ENCODE measurements around the gene RIOK1. TPM values are rescaled to one million over a fixed set of nuclear protein-coding genes. Genes with fewer than 3 reads are reported as not detected.

RIOK1 gene
- total and polyA plus RNA-seq, 2 of the 13 experiments (the other 11 are each of a cell fraction or from before 2014, with no cell fraction given), result 9.4 to 37.8 TPM

GRCh38 chr6:7378740-7379139, 10.9 kb upstream of the RIOK1 start (continued):
- TF ChIP-seq REST (IDR thresholded peaks at IDR 0.05; ENCODE audit: borderline replicate concordance in 1 of 2, low read depth in 1 of 2, low read length in 2 of 2) (no peak), YEATS4 (CRISPR knock-in tag; IDR thresholded peaks at IDR 0.05; ENCODE audit: borderline replicate concordance) (no peak), ZNF441 (CRISPR knock-in tag; IDR thresholded peaks at IDR 0.05; ENCODE audit: borderline replicate concordance) (no peak), ZFP41 (CRISPR knock-in tag; IDR thresholded peaks at IDR 0.05; ENCODE audit: borderline replicate concordance) (no peak), MTF1 (CRISPR knock-in tag; IDR thresholded peaks at IDR 0.05) (no peak), ZNF446 (CRISPR knock-in tag; IDR thresholded peaks at IDR 0.05) (no peak)

GRCh38 chr6:7381092-7381491, 8.5 kb upstream of the RIOK1 start:
- ChIA-PET CTCF (ENCODE audit: low intra/inter-chr PET ratio, low total read pairs) (no interaction called here), POLR2A (interaction anchor here (1.2 kb wide), 1 partner anchor 8 kb away, joined by 9 read pairs; the partner anchor contains the start of genes CAGE1 and RIOK1)
- Histone ChIP-seq H3K4me2 (ENCODE audit: low read depth, low read length) (no peak overlapping the region), H3K4me3 (replicated peaks in 1 of 3; ENCODE audit: insufficient read depth in 1 of 3, low read depth in 2 of 3, low read length in 3 of 3) (no peak overlapping the region), H3K27me3 (ENCODE audit: control insufficient read depth in 1 of 2, insufficient read depth in 2 of 2, low read length in 2 of 2) (no peaks in the 10 kb centered on the region), H3K9me3 (ENCODE audit: low read length) (no peaks in the 10 kb centered on the region), H4K20me1 (ENCODE audit: insufficient read depth, low read length) (no peaks in the 10 kb centered on the region), H3K27ac (ENCODE audit: extremely low read length, insufficient read depth, low read length) (no peak overlapping the region), H3K4me1 (ENCODE audit: insufficient read depth, low read length) (no peaks in the 10 kb centered on the region), H3K36me3 (replicated peaks in 1 of 2; ENCODE audit: control insufficient read depth in 1 of 2, insufficient read depth in 2 of 2, low read length in 2 of 2) (no peaks in the 10 kb centered on the region), H3K9ac (ENCODE audit: insufficient read depth, low read depth, low read length) (no peak overlapping the region), H3K79me2 (ENCODE audit: insufficient read depth, low read length) (no peaks in the 10 kb centered on the region), H2AFZ (ENCODE audit: low read length) (no peak overlapping the region)
- DNase-seq (ENCODE audit: low spot score), result no peak
- WGBS (ENCODE audit: low lambda C conversion rate), result 9% methylated on average over 1 of the region's 1 CpG
- TF ChIP-seq FOXM1 (CRISPR knock-in tag; IDR thresholded peaks at IDR 0.05) (no peak), ZNF224 (CRISPR knock-in tag; IDR thresholded peaks at IDR 0.05) (no peak), MATR3 (CRISPR knock-in tag; IDR thresholded peaks at IDR 0.05) (no peak), KDM3A (CRISPR knock-in tag; IDR thresholded peaks at IDR 0.05; ENCODE audit: low read depth) (no peak), KMT2A (CRISPR knock-in tag; IDR thresholded peaks at IDR 0.05) (no peak), RBM39 (IDR thresholded peaks at IDR 0.05; ENCODE audit: low read depth, low read length, poor library complexity, severe bottlenecking) (no peak), ZC3H13 (CRISPR knock-in tag; IDR thresholded peaks at IDR 0.05) (no peak), ZBTB8A (CRISPR knock-in tag; IDR thresholded peaks at IDR 0.05; ENCODE audit: borderline replicate concordance, low read depth) (no peak), SNAI1 (CRISPR knock-in tag; IDR thresholded peaks at IDR 0.05; ENCODE audit: borderline replicate concordance) (no peak), DPF2 (CRISPR knock-in tag; IDR thresholded peaks at IDR 0.05; ENCODE audit: borderline replicate concordance, low read depth) (no peak)
- intact Hi-C loops (cut with micrococcal nuclease; ENCODE audit: unreplicated experiment) (no loop called here), in situ Hi-C loops (cut with HindIII; ENCODE audit: extremely low pct_ligation_motif_present, low pct_unique_long_range_greater_than_20kb) (no loop called here)
- BruUV-seq (replicated peaks), result no TSS peak
- FAIRE-seq, result no peak
- ATAC-seq, result no peak; the same call in 2 of the 3 replicates

Measured in HepG2 (cell line).